K562 (cell line): ENCODE measurements around the gene EXOC4. TPM values are rescaled to one million over a fixed set of nuclear protein-coding genes. Genes with fewer than 3 reads are reported as not detected.

Source experiments
- ATAC-seq: fragments of 200-7000 bp; cut with Tn5 transposase; 3 replicates; pipeline ENCODE4 v1.9.1; 2020; ENCODE audit warnings: moderate library complexity
- BruUV-seq: library from RNA; stranded (reverse); fragments of 400-500 nt; replicated peaks from 2 replicates; lab custom pipeline; 2021; lab: Mats Ljungman, UMichigan
- CTCF ChIA-PET: fragments of 300-600 bp; formaldehyde crosslinking; extraction: SDS; loops from one replicate; lab custom pipeline; 2021; ENCODE audit warnings: low intra/inter-chr PET ratio; lab: Yijun Ruan, JAX
- POLR2A ChIA-PET: fragments of 300-600, 350-650 bp; sonication (Branson Sonifier 250); formaldehyde crosslinking; extraction: SDS; loops from one replicate; lab custom pipeline; 2021; ENCODE audit warnings: antibody characterized with exemption, inconsistent platforms; lab: Yijun Ruan, JAX
- DNase-seq, 4 experiments: peaks; one replicate each; pipeline versions ENCODE4 v3.0.0 to v3.0.0-alpha.2; 2011 to 2018; ENCODE audit warnings: low spot score in 3 of 4, mixed read lengths in 3 of 4; ENCODE audit errors: extremely low read depth in 1 of 4
- FAIRE-seq: peaks from 2 replicates; lab custom pipeline; 2011; peaks lifted over from hg19 to GRCh38; lab: Jason Lieb, UNC
- H2AFZ ChIP-seq: 2 replicates; pipeline ENCODE4 v1.6.0; 2011; ENCODE audit warnings: low read depth, low read length, control low read depth, inconsistent platforms
- H3K27ac ChIP-seq: fragments of 200-600 bp; 3 replicates; pipeline ENCODE4 v1.8.0; 2011; ENCODE audit warnings: low read depth, mild to moderate bottlenecking, control low read depth, inconsistent platforms, low read length, moderate library complexity, mixed read lengths; ENCODE audit errors: extremely low read depth
- H3K27me3 ChIP-seq, 2 experiments: fragments of 300-600 bp in 1 of 2; 2 replicates in 1 of 2; 3 replicates in 1 of 2; pipeline versions ENCODE4 v1.6.0 to v1.8.0; 2011; ENCODE audit warnings: inconsistent platforms in 2 of 2, low read length in 2 of 2, mild to moderate bottlenecking in 1 of 2, mixed read lengths in 1 of 2, moderate library complexity in 1 of 2; ENCODE audit not compliant: control insufficient read depth in 2 of 2, insufficient read depth in 2 of 2
- H3K36me3 ChIP-seq: fragments of 300-600 bp; 3 replicates; pipeline ENCODE4 v1.8.0; 2011; ENCODE audit warnings: mild to moderate bottlenecking, low read length, inconsistent platforms; ENCODE audit not compliant: control insufficient read depth, insufficient read depth
- H3K4me1 ChIP-seq, 2 experiments: fragments of 200-600 bp in 1 of 2; replicated peaks in 1 of 2; 2 replicates in 1 of 2; 3 replicates in 1 of 2; pipeline versions ENCODE4 v1.5.1 to v1.8.0; 2011; ENCODE audit warnings: inconsistent platforms in 2 of 2, low read length in 2 of 2, mild to moderate bottlenecking in 1 of 2, mixed read lengths in 1 of 2, moderate library complexity in 1 of 2; ENCODE audit not compliant: control insufficient read depth in 2 of 2, insufficient read depth in 2 of 2
- H3K4me2 ChIP-seq: 2 replicates; pipeline ENCODE4 v1.6.1; 2011; ENCODE audit warnings: low read length, control low read depth, inconsistent platforms, mixed read lengths; ENCODE audit not compliant: insufficient read depth
- H3K4me3 ChIP-seq: fragments of 200-600 bp; sonication (generic), shearing (Covaris generic); 2 replicates; pipeline ENCODE4 v1.5.1; 2016; ENCODE audit warnings: control low read depth, inconsistent platforms
- H3K79me2 ChIP-seq: fragments of 200-600 bp; 3 replicates; pipeline ENCODE4 v1.8.0; 2011; ENCODE audit warnings: low read length, inconsistent platforms; ENCODE audit not compliant: control insufficient read depth, insufficient read depth
- H3K9ac ChIP-seq, 2 experiments: 2 replicates each; pipeline versions ENCODE4 v1.6.0 to v1.6.1; 2011; ENCODE audit warnings: low read depth in 2 of 2, low read length in 2 of 2, control low read depth in 1 of 2, inconsistent platforms in 1 of 2, mild to moderate bottlenecking in 1 of 2, mixed read lengths in 1 of 2; ENCODE audit not compliant: insufficient read depth in 1 of 2
- H3K9me1 ChIP-seq: one replicate; pipeline ENCODE4 v1.6.0; 2011; ENCODE audit warnings: inconsistent platforms, mild to moderate bottlenecking, low read length, moderate library complexity; ENCODE audit not compliant: control insufficient read depth, insufficient read depth
- H3K9me3 ChIP-seq: replicated peaks from 2 replicates; pipeline ENCODE4 v1.5.1; 2011; ENCODE audit warnings: low read depth, low read length, inconsistent platforms; ENCODE audit not compliant: control insufficient read depth, insufficient read depth
- H4K20me1 ChIP-seq: replicated peaks from 2 replicates; pipeline ENCODE4 v1.6.1; 2011; ENCODE audit warnings: low read length, inconsistent platforms, mixed read lengths; ENCODE audit not compliant: control insufficient read depth, insufficient read depth
- BCOR ChIP-seq: fragments of 450-650 bp; IDR thresholded peaks from 2 replicates; pipeline ENCODE4 v1.6.1; 2016
- ETS1 ChIP-seq: conservative IDR thresholded peaks from 2 replicates; pipeline ENCODE4 v1.6.1; 2011; ENCODE audit warnings: low read depth, mild to moderate bottlenecking, low read length; ENCODE audit not compliant: control insufficient read depth
- FIP1L1 ChIP-seq: fragments of 200-400 bp; formaldehyde crosslinking; IDR thresholded peaks from 2 replicates; pipeline ENCODE4 v1.6.1; 2018; ENCODE audit warnings: mild to moderate bottlenecking, low read depth, low read length; ENCODE audit not compliant: poor library complexity, severe bottlenecking
- FOXA1 ChIP-seq: fragments of 450-650 bp; IDR thresholded peaks from 2 replicates; pipeline ENCODE4 v1.6.1; 2016; ENCODE audit warnings: mild to moderate bottlenecking, borderline replicate concordance
- ILF3 ChIP-seq: fragments of 450-650 bp; IDR thresholded peaks from 2 replicates; pipeline ENCODE4 v1.6.1; 2018; ENCODE audit warnings: antibody characterized with exemption, mild to moderate bottlenecking, moderate library complexity, borderline replicate concordance
- NKRF ChIP-seq: fragments of 450-650 bp; IDR thresholded peaks from 2 replicates; pipeline ENCODE4 v1.6.1; 2016; ENCODE audit warnings: borderline replicate concordance
- RB1 ChIP-seq: fragments of 450-650 bp; IDR thresholded peaks from 2 replicates; pipeline ENCODE4 v1.6.1; 2017; ENCODE audit warnings: low read depth, mild to moderate bottlenecking
- RBM34 ChIP-seq: fragments of 200-400 bp; formaldehyde crosslinking; IDR thresholded peaks from 2 replicates; pipeline ENCODE4 v1.6.1; 2018; ENCODE audit warnings: low read length, borderline replicate concordance; ENCODE audit not compliant: insufficient read depth
- TGIF2 ChIP-seq: sonication (generic); formaldehyde crosslinking; IDR thresholded peaks from 2 replicates; pipeline ENCODE4 v1.8.1; 2022; ENCODE audit warnings: mild to moderate bottlenecking, missing genetic modification reagents, moderate library complexity
- ZBTB1 ChIP-seq: sonication (generic); formaldehyde crosslinking; IDR thresholded peaks from 2 replicates; pipeline ENCODE4 v1.8.1; 2023; ENCODE audit warnings: missing genetic modification reagents, low read depth, mild to moderate bottlenecking, borderline replicate concordance
- ZNF395 ChIP-seq: fragments of 200-800 bp; sonication (Bioruptor generic); IDR thresholded peaks from 2 replicates; pipeline ENCODE4 v1.6.1; 2017; ENCODE audit warnings: missing genetic modification characterization, missing compliant biosample characterization
- WGBS: fragments of 100-300 bp; shearing (Covaris generic); methylation state at CpG from one replicate; pipeline ENCODE4 v1.1.6; 2016; ENCODE audit warnings: low coverage, mixed read lengths; ENCODE audit not compliant: insufficient coverage; ENCODE audit errors: missing lambda C conversion rate; 5-methylcytosine and 5-hydroxymethylcytosine counted together
- in situ Hi-C: fragments of 300-500 bp; cut with MboI; formaldehyde crosslinking; loops from 4 replicates; pipeline ENCODE4 v1.15.0; 2018; ENCODE audit warnings: inconsistent platforms, mixed read lengths
- intact Hi-C: fragments of 100-400 bp; cut with micrococcal nuclease; formaldehyde crosslinking; loops from 2 replicates; pipeline ENCODE4 v1.14.2; 2022
- polyA plus RNA-seq, 8 experiments: library from polyadenylated mRNA; depleted of rRNA in 4 of 8; stranded (reverse) in 5 of 8; unstranded in 3 of 8; fragments of >200 nt; fragmentation: Nextera tagmentation in 2 of 8; fragmentation: Illumina TruSeq in 1 of 8; extraction: Ambion mirVana in 2 of 8; extraction: Trizol in 1 of 8; gene quantifications; 2 replicates each; pipeline versions ENCODE4 v1.2.1 to v1.2.3, GENCODE V29; 2011 to 2014; ENCODE audit warnings: inconsistent platforms in 1 of 8, missing spikeins in 1 of 8
- total RNA-seq, 7 experiments: library from RNA; depleted of rRNA in 6 of 7; stranded (reverse); fragments of >200 nt in 6 of 7; fragmentation: Illumina TruSeq in 2 of 7; extraction: Trizol in 2 of 7; gene quantifications; 2 replicates each; pipeline versions ENCODE4 v1.2.1 to v1.2.3, GENCODE V29; 2011 to 2021; ENCODE audit warnings: low replicate concordance in 1 of 7
- TF ChIP-seq, protein P1 (sequence below): fragments of 250-450 bp; sonication (Bioruptor Pico); IDR thresholded peaks from 2 replicates; pipeline ENCODE4 v1.4.0; 2020

The EXOC4 gene
- total and polyA plus RNA-seq, 9 of the 15 experiments (the other 6 are each of a cell fraction or from before 2014, with no cell fraction given): 18.5 to 73.1 (median 46.6) TPM

- Histone ChIP-seq H3K4me3 (no peak overlapping the region), H3K9me1 (no peaks in the 10 kb centered on the region), H4K20me1 (no peaks in the 10 kb centered on the region), H3K36me3 (no peaks in the 10 kb centered on the region), H3K9me3 (no peaks in the 10 kb centered on the region), H3K4me1 (peaks cover 0 to 9% of the 10 kb centered on the region in 2 experiments; a peak in 3 of 5 replicates), H3K27ac (no peak overlapping the region), H3K4me2 (no peak overlapping the region), H2AFZ (no peak overlapping the region), H3K9ac (no peak overlapping the region), H3K27me3 (no peaks in the 10 kb centered on the region), H3K79me2 (no peaks in the 10 kb centered on the region)
- no TSS peak for BruUV-seq
- ChIA-PET CTCF (no interaction called here), POLR2A (interaction anchor here (0.7 to 1.2 kb wide), 2 partner anchors 10 to 13 kb away, joined by 3 read pairs; no protein-coding TSS in a partner anchor)
- in situ Hi-C loops: no loop called here
- DNase-seq: no peak
- 78% methylated on average over 4 of the region's 4 CpGs for WGBS
- ATAC-seq: no peak
- FAIRE-seq: no peak
- intact Hi-C loops: no loop called here
- TF ChIP-seq RB1: no peak
- no peak for TF ChIP-seq ZNF395
- TF ChIP-seq BCOR: no peak
- no peak for TF ChIP-seq ZBTB1 (CRISPR knock-in tag)
- TF ChIP-seq NKRF: no peak
- TF ChIP-seq ILF3: no peak
- no peak for TF ChIP-seq ETS1
- no peak for TF ChIP-seq RBM34
- TF ChIP-seq FIP1L1: no peak
- TF ChIP-seq TGIF2 (CRISPR knock-in tag): no peak
- no peak for TF ChIP-seq FOXA1
- TF ChIP-seq, protein P1, sequence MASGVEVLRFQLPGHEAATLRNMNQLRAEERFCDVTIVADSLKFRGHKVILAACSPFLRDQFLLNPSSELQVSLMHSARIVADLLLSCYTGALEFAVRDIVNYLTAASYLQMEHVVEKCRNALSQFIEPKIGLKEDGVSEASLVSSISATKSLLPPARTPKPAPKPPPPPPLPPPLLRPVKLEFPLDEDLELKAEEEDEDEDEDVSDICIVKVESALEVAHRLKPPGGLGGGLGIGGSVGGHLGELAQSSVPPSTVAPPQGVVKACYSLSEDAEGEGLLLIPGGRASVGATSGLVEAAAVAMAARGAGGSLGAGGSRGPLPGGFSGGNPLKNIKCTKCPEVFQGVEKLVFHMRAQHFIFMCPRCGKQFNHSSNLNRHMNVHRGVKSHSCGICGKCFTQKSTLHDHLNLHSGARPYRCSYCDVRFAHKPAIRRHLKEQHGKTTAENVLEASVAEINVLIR (CRISPR knock-in tag): no peak
- TF ChIP-seq, all 486 proteins: peak for 0
These were observed 330.1 kb downstream of the EXOC4 start for GRCh38 chr7:133582766-133583523.
